GM12878 (cell line): Measurements from ENCODE around the gene PUM2. TPM values are rescaled to one million over a fixed set of nuclear protein-coding genes. Genes with fewer than 3 reads are reported as not detected.

Source experiments
- CEBPB ChIP-seq, 2 experiments: fragments of 150-350 bp in 1 of 2; IDR thresholded peaks; 2 replicates each; pipeline ENCODE4 v1.6.1; 2012 to 2014; ENCODE audit warnings: low read depth in 2 of 2, low read length in 2 of 2, borderline replicate concordance in 1 of 2, inconsistent platforms in 1 of 2
- CREB1 ChIP-seq: IDR thresholded peaks from 2 replicates; pipeline ENCODE4 v1.6.1; 2012; ENCODE audit warnings: low read depth, mild to moderate bottlenecking, inconsistent platforms
- E2F8 ChIP-seq: fragments of 450-650 bp; IDR thresholded peaks from 2 replicates; pipeline ENCODE4 v1.6.1; 2018; ENCODE audit warnings: mild to moderate bottlenecking, low read depth, moderate library complexity; ENCODE audit not compliant: partially characterized antibody
- ELK1 ChIP-seq: IDR thresholded peaks from 2 replicates; pipeline ENCODE4 v1.6.1; 2012; ENCODE audit warnings: low read depth, low read length, improper control_type of control experiment
- GATAD2B ChIP-seq: fragments of 450-650 bp; conservative IDR thresholded peaks from 2 replicates; pipeline ENCODE4 v1.6.1; 2017; ENCODE audit warnings: low read depth, mild to moderate bottlenecking, moderate library complexity
- HCFC1 ChIP-seq: fragments of 150-350 bp; IDR thresholded peaks from 2 replicates; pipeline ENCODE4 v1.6.1; 2014; ENCODE audit warnings: low read length
- HSF1 ChIP-seq: fragments of 150-350 bp; IDR thresholded peaks from 2 replicates; pipeline ENCODE4 v1.6.1; 2014; ENCODE audit warnings: mild to moderate bottlenecking, low read depth, low read length
- NBN ChIP-seq: fragments of 450-650 bp; IDR thresholded peaks from 2 replicates; pipeline ENCODE4 v1.6.1; 2016
- NFIC ChIP-seq: IDR thresholded peaks from 2 replicates; pipeline ENCODE4 v1.6.1; 2012; ENCODE audit warnings: low read depth, mild to moderate bottlenecking, inconsistent platforms, low read length, moderate library complexity
- PAX5 ChIP-seq: IDR thresholded peaks from 2 replicates; pipeline ENCODE4 v1.6.1; 2011; ENCODE audit warnings: low read depth, low read length, borderline replicate concordance
- RAD51 ChIP-seq: fragments of 450-650 bp; IDR thresholded peaks from 2 replicates; pipeline ENCODE4 v1.6.1; 2016; ENCODE audit warnings: moderate library complexity, mild to moderate bottlenecking, inconsistent platforms
- RB1 ChIP-seq: fragments of 450-650 bp; formaldehyde crosslinking; IDR thresholded peaks from 2 replicates; pipeline ENCODE4 v1.6.1; 2017; ENCODE audit warnings: mild to moderate bottlenecking, borderline replicate concordance
- RELB ChIP-seq: fragments of 450-650 bp; IDR thresholded peaks from 2 replicates; pipeline ENCODE4 v1.6.1; 2017; ENCODE audit warnings: low read depth, mild to moderate bottlenecking, moderate library complexity
- SIN3A ChIP-seq: IDR thresholded peaks from 2 replicates; pipeline ENCODE4 v1.6.1; 2012; ENCODE audit warnings: low read depth, low read length, improper control_type of control experiment
- STAT3 ChIP-seq: IDR thresholded peaks from 2 replicates; pipeline ENCODE4 v1.6.1; 2011; ENCODE audit warnings: low read depth, low read length, improper control_type of control experiment
- USF1 ChIP-seq: IDR thresholded peaks from 2 replicates; pipeline ENCODE4 v1.6.1; 2011; ENCODE audit warnings: borderline replicate concordance, low read depth, mild to moderate bottlenecking, moderate library complexity, mixed read lengths, low read length; ENCODE audit not compliant: insufficient read depth; ENCODE audit errors: extremely low read length
- ZBTB33 ChIP-seq: fragments of 450-650 bp; IDR thresholded peaks from 2 replicates; pipeline ENCODE4 v1.6.1; 2017; ENCODE audit warnings: mild to moderate bottlenecking
- polyA plus RNA-seq, 11 experiments: library from polyadenylated mRNA; depleted of rRNA in 4 of 11; unstranded in 6 of 11; stranded (reverse) in 5 of 11; fragments of >200 nt; fragmentation: Nextera tagmentation in 4 of 11; fragmentation: Illumina TruSeq in 1 of 11; extraction: Ambion mirVana in 4 of 11; extraction: Trizol in 1 of 11; gene quantifications; 1 replicate in 1 of 11; 2 replicates in 10 of 11; pipeline versions ENCODE4 v1.2.1 to v1.2.3, GENCODE V29; 2011 to 2016; ENCODE audit warnings: inconsistent platforms in 2 of 11, missing spikeins in 2 of 11, low read depth in 1 of 11
- total RNA-seq, 4 experiments: library from RNA; depleted of rRNA in 3 of 4; stranded (reverse); fragments of >200 nt in 3 of 4; fragmentation: Illumina TruSeq in 1 of 4; extraction: Trizol in 1 of 4; gene quantifications; 2 replicates each; pipeline versions ENCODE4 v1.2.1 to v1.2.3, GENCODE V29; 2013 to 2021

Gene PUM2
- total and polyA plus RNA-seq, 10 of the 15 experiments (the other 5 are each of a cell fraction or from before 2014, with no cell fraction given) = 14.5 to 87.6 (median 29.4) TPM

GRCh38 chr2:20213651-20214565 is 136.7 kb downstream of the PUM2 start (continued):
- TF ChIP-seq E2F8 (no peak), CEBPB (IDR thresholded peaks at IDR 0.05; ENCODE audit: borderline replicate concordance in 1 of 2, low read depth in 2 of 2, low read length in 2 of 2) (no peak), HSF1 (no peak), ZBTB33 (no peak), USF1 (no peak), RB1 (no peak), STAT3 (0 out of 2 replicates have a peak, but pooled peaks have one; percentile 29), ELK1 (0 out of 2 replicates have a peak, but pooled peaks have one; percentile 9), PAX5 (no peak), NFIC (peak; percentile 44; the same call in 1 of the 2 replicates), RELB (peak; percentile 16; the same call in 1 of the 2 replicates), GATAD2B (0 out of 2 replicates have a peak, but pooled peaks have one; percentile 35), CREB1 (0 out of 2 replicates have a peak, but pooled peaks have one; percentile 5), HCFC1 (no peak), RAD51 (no peak), SIN3A (no peak), NBN (0 out of 2 replicates have a peak, but pooled peaks have one; percentile 31)
